ENCODE measurements around the gene ANXA2R.

GRCh38 chr5:43063721-43064171 lies 23.6 kb upstream of the ANXA2R start:
- TF ChIP-seq CTCF (IDR thresholded peaks at IDR 0.05) = no peak
- no peak for TF ChIP-seq EZH2 (IDR thresholded peaks at IDR 0.05; ENCODE audit: borderline replicate concordance, insufficient read depth, low read depth, low read length, poor library complexity, severe bottlenecking)
